HG02623 (cell line): ENCODE measurements around the gene GUSB.
"Not testable (repeated sequence)": the region's sequence is repeated elsewhere in the genome, so short reads cannot be mapped to it uniquely, and the experiment has no call there.

Source experiments
- ATAC-seq: cut with Tn5 transposase; IDR thresholded peaks from one replicate; pipeline ENCODE4 v1.9.1; 2021; ENCODE audit warnings: moderate library complexity; ENCODE audit not compliant: unreplicated experiment

GUSB gene

GRCh38 chr7:65975814-65976445 is 6.1 kb downstream of the GUSB start:
- ATAC-seq: no peak

GRCh38 chr7:65974876-65975275 is 7.1 kb downstream of the GUSB start:
- no peak for ATAC-seq

GRCh38 chr7:65974191-65974801 is 7.7 kb downstream of the GUSB start:
- no peak for ATAC-seq

GRCh38 chr7:65972976-65973375 is 9.0 kb downstream of the GUSB start:
- no peak for ATAC-seq

- no peak for ATAC-seq
These were observed 11.0 kb downstream of the GUSB start for GRCh38 chr7:65971021-65971420.

GRCh38 chr7:65968256-65969185 is 13.5 kb downstream of the GUSB start:
- no peak for ATAC-seq

- no peak for ATAC-seq
These were observed 14.5 kb downstream of the GUSB start for GRCh38 chr7:65967361-65968155.

- no peak for ATAC-seq
These were observed 15.9 kb downstream of the GUSB start for GRCh38 chr7:65966146-65966545.

GRCh38 chr7:65964671-65965070 is 17.3 kb downstream of the GUSB start:
- not testable (repeated sequence) for ATAC-seq

- no peak for ATAC-seq
These were observed 20.0 kb downstream of the GUSB start for GRCh38 chr7:65962033-65962432.

GRCh38 chr7:65960351-65961074 is 21.5 kb downstream of the GUSB start:
- ATAC-seq: no peak

GRCh38 chr7:65955718-65956117 is 26.3 kb downstream of the GUSB start:
- no peak for ATAC-seq

- ATAC-seq: no peak
These were observed 28.0 kb downstream of the GUSB start for GRCh38 chr7:65953890-65954450.

- no peak for ATAC-seq
These were observed 28.9 kb downstream of the GUSB start for GRCh38 chr7:65953001-65953720.

- no peak for ATAC-seq
These were observed 30.0 kb downstream of the GUSB start for GRCh38 chr7:65951837-65952578.

- ATAC-seq: no peak
These were observed 35.1 kb downstream of the GUSB start for GRCh38 chr7:65946904-65947303.

GRCh38 chr7:65945787-65946186 is 36.2 kb downstream of the GUSB start:
- not testable (repeated sequence) for ATAC-seq

- ATAC-seq: no peak
These were observed 43.6 kb downstream of the GUSB start for GRCh38 chr7:65938336-65938895.
